GM12878 (cell line): ENCODE data around the gene MTM1. TPM values are rescaled to one million over a fixed set of nuclear protein-coding genes. Genes with fewer than 3 reads are reported as not detected.

Experiments used
- ATAC-seq: fragments of 200-7000 bp; cut with Tn5 transposase; 3 replicates; pipeline ENCODE4 v1.9.1; 2020; ENCODE audit warnings: mild to moderate bottlenecking, moderate library complexity
- BruUV-seq: library from RNA; stranded (reverse); fragments of 400-500 nt; replicated peaks from 2 replicates; lab custom pipeline; 2021; lab: Mats Ljungman, UMichigan
- CTCF ChIA-PET: fragments of 300-600 bp; sonication (Branson Sonifier 250); formaldehyde crosslinking; extraction: SDS; loops from one replicate; lab custom pipeline; 2021; ENCODE audit warnings: inconsistent platforms; lab: Yijun Ruan, JAX
- POLR2A ChIA-PET: fragments of 350-600 bp; formaldehyde crosslinking; extraction: SDS; loops from one replicate; lab custom pipeline; 2021; ENCODE audit warnings: inconsistent platforms; lab: Charles Lee
- RAD21 ChIA-PET: fragments of 300-600 bp; sonication (Branson Sonifier 250); formaldehyde crosslinking; loops from one replicate; lab custom pipeline; 2023; ENCODE audit warnings: antibody characterized with exemption; ENCODE audit not compliant: unreplicated experiment; lab: Charles Lee
- SMC1A ChIA-PET: fragments of 300-600 bp; sonication (Branson Sonifier 250); formaldehyde crosslinking; loops from one replicate; lab custom pipeline; 2023; ENCODE audit not compliant: unreplicated experiment, uncharacterized antibody; lab: Charles Lee
- DNase-seq: peaks from one replicate; pipeline ENCODE4 v3.0.0-alpha.2; 2011; ENCODE audit warnings: low read depth, low spot score
- FAIRE-seq: peaks from 3 replicates; lab custom pipeline; 2011; peaks lifted over from hg19 to GRCh38; lab: Jason Lieb, UNC
- H2AFZ ChIP-seq: 2 replicates; pipeline ENCODE4 v1.6.0; 2011; ENCODE audit warnings: low read depth, low read length, control low read depth; ENCODE audit not compliant: control insufficient read depth
- H3K27ac ChIP-seq: 2 replicates; pipeline ENCODE4 v1.5.1; 2011; ENCODE audit warnings: control low read depth; ENCODE audit not compliant: control insufficient read depth, insufficient read depth
- H3K27me3 ChIP-seq, 2 experiments: replicated peaks in 1 of 2; 2 replicates each; pipeline versions ENCODE4 v1.6.0 to v1.6.1; 2011; ENCODE audit warnings: low read length in 1 of 2; ENCODE audit not compliant: control insufficient read depth in 2 of 2, insufficient read depth in 2 of 2
- H3K36me3 ChIP-seq, 2 experiments: 2 replicates each; pipeline ENCODE4 v1.5.1; 2011; ENCODE audit warnings: low read length in 1 of 2; ENCODE audit not compliant: control insufficient read depth in 2 of 2, insufficient read depth in 2 of 2
- H3K4me1 ChIP-seq: 2 replicates; pipeline ENCODE4 v1.6.1; 2011; ENCODE audit warnings: mild to moderate bottlenecking, low read length, moderate library complexity, mixed read lengths; ENCODE audit not compliant: control insufficient read depth, insufficient read depth
- H3K4me2 ChIP-seq: 2 replicates; pipeline ENCODE4 v1.6.0; 2011; ENCODE audit warnings: control low read depth; ENCODE audit not compliant: control insufficient read depth, insufficient read depth
- H3K4me3 ChIP-seq: fragments of 200-600 bp; sonication (generic); 2 replicates; pipeline ENCODE4 v1.5.1; 2016
- H3K79me2 ChIP-seq: 2 replicates; pipeline ENCODE4 v1.6.0; 2011; ENCODE audit warnings: low read length; ENCODE audit not compliant: control insufficient read depth, insufficient read depth
- H3K9ac ChIP-seq: 2 replicates; pipeline ENCODE4 v1.8.0; 2011; ENCODE audit warnings: low read length, control low read depth, mixed read lengths; ENCODE audit not compliant: control insufficient read depth, insufficient read depth
- H3K9me3 ChIP-seq: replicated peaks from 3 replicates; pipeline ENCODE4 v1.5.1; 2011; ENCODE audit warnings: mild to moderate bottlenecking, low read length; ENCODE audit not compliant: control insufficient read depth, insufficient read depth
- H4K20me1 ChIP-seq: 2 replicates; pipeline ENCODE4 v1.6.0; 2011; ENCODE audit not compliant: control insufficient read depth, insufficient read depth
- ATF7 ChIP-seq: fragments of 450-650 bp; IDR thresholded peaks from 2 replicates; pipeline ENCODE4 v1.6.1; 2016; ENCODE audit warnings: low read depth, mild to moderate bottlenecking
- BMI1 ChIP-seq: fragments of 450-650 bp; IDR thresholded peaks from 2 replicates; pipeline ENCODE4 v1.6.1; 2016; ENCODE audit warnings: mild to moderate bottlenecking, moderate library complexity, borderline replicate concordance
- CBX3 ChIP-seq: fragments of 200-600 bp; sonication (generic); IDR thresholded peaks from 2 replicates; pipeline ENCODE4 v1.6.1; 2016; ENCODE audit warnings: low read depth, borderline replicate concordance
- IRF4 ChIP-seq: IDR thresholded peaks from 2 replicates; pipeline ENCODE4 v1.6.1; 2011; ENCODE audit warnings: low read depth, low read length
- RBBP5 ChIP-seq: fragments of 200-600 bp; sonication (generic); conservative IDR thresholded peaks from 2 replicates; pipeline ENCODE4 v1.6.1; 2016
- SMAD1 ChIP-seq: fragments of 450-650 bp; IDR thresholded peaks from 2 replicates; pipeline ENCODE4 v1.6.1; 2018; ENCODE audit warnings: mild to moderate bottlenecking, low read depth; ENCODE audit not compliant: partially characterized antibody
- STAT1 ChIP-seq: fragments of 450-650 bp; conservative IDR thresholded peaks from 2 replicates; pipeline ENCODE4 v1.6.1; 2014; ENCODE audit warnings: antibody characterized with exemption, mild to moderate bottlenecking
- WRNIP1 ChIP-seq: IDR thresholded peaks from 2 replicates; pipeline ENCODE4 v1.6.1; 2011; ENCODE audit warnings: low read depth, low read length, improper control_type of control experiment, borderline replicate concordance
- WGBS: methylation state at CpG from one replicate; pipeline ENCODE4 v1.1.6; 2016; ENCODE audit warnings: low lambda C conversion rate; ENCODE audit not compliant: insufficient replicate concordance, insufficient coverage; ENCODE audit errors: missing lambda C conversion rate; 5-methylcytosine and 5-hydroxymethylcytosine counted together
- in situ Hi-C: fragments of 300-500 bp; cut with MboI; formaldehyde crosslinking; loops from 9 replicates; pipeline ENCODE4 v1.14.3; 2018; ENCODE audit warnings: mixed read lengths
- intact Hi-C: fragments of 100-400 bp; cut with micrococcal nuclease; formaldehyde crosslinking; loops from one replicate; pipeline ENCODE4 v1.14.2; 2022; ENCODE audit not compliant: unreplicated experiment
- polyA plus RNA-seq, 11 experiments: library from polyadenylated mRNA; depleted of rRNA in 4 of 11; unstranded in 6 of 11; stranded (reverse) in 5 of 11; fragments of >200 nt; fragmentation: Nextera tagmentation in 4 of 11; fragmentation: Illumina TruSeq in 1 of 11; extraction: Ambion mirVana in 4 of 11; extraction: Trizol in 1 of 11; gene quantifications; 1 replicate in 1 of 11; 2 replicates in 10 of 11; pipeline versions ENCODE4 v1.2.1 to v1.2.3, GENCODE V29; 2011 to 2016; ENCODE audit warnings: inconsistent platforms in 2 of 11, missing spikeins in 2 of 11, low read depth in 1 of 11
- total RNA-seq, 4 experiments: library from RNA; depleted of rRNA in 3 of 4; stranded (reverse); fragments of >200 nt in 3 of 4; fragmentation: Illumina TruSeq in 1 of 4; extraction: Trizol in 1 of 4; gene quantifications; 2 replicates each; pipeline versions ENCODE4 v1.2.1 to v1.2.3, GENCODE V29; 2013 to 2021

The MTM1 gene
- total and polyA plus RNA-seq, 10 of the 15 experiments (the other 5 are each of a cell fraction or from before 2014, with no cell fraction given): 3.9 to 13.3 (median 8.4) TPM

DNA sequence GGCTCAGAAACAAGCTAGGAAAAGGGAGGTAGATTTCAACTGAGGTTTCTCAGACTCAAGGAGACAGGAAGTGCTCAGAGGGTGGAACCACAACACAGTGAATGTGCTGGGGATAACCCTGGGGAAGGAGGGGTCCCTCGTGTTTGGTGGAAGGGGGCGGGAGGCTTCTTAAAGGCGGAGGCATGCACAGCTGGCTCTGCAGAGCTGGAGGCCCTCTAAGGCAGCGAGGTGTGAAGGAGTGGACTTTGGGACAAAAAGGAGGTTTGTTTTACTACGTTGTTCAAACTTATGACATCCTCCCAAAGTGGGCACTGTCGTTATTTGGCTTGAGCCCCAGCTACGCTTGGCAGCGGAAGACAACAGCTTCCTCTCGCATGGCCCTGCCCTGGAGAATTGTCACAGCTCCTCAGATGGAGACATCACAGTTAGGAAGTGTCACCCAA lies 21.7 kb upstream of the MTM1 start:
- Histone ChIP-seq H3K79me2 (no peaks in the 10 kb centered on the region), H3K27me3 (no peaks in the 10 kb centered on the region; a peak in 2 of 4 replicates), H3K36me3 (no peaks in the 10 kb centered on the region), H2AFZ (no peak overlapping the region), H4K20me1 (no peaks in the 10 kb centered on the region), H3K4me2 (no peak overlapping the region), H3K4me1 (peaks cover 7% of the 10 kb centered on the region; the same call in 1 of the 2 replicates), H3K9me3 (no peaks in the 10 kb centered on the region), H3K9ac (no peak overlapping the region), H3K4me3 (no peak overlapping the region), H3K27ac (no peak overlapping the region)
- CTCF ChIA-PET: interaction anchor here (0.6 to 1.7 kb wide), 4 partner anchors 40 to 153 kb away, joined by 3 to 6 read pairs (median 4); no protein-coding TSS in a partner anchor
- intact Hi-C loops (loop anchor here (10.0 kb wide), 1 partner anchor 168 kb away; no protein-coding TSS in a partner anchor), in situ Hi-C loops (no loop called here)
- POLR2A ChIA-PET: no interaction called here
- ATAC-seq: no peak
- RAD21 ChIA-PET: interaction anchor here (1.3 kb wide), 1 partner anchor 21 kb away, joined by 5 read pairs; the partner anchor contains the start of gene MTM1
- TF ChIP-seq BMI1: no peak
- no peak for TF ChIP-seq SMAD1
- no peak for TF ChIP-seq ATF7
- TF ChIP-seq IRF4: no peak
- TF ChIP-seq WRNIP1: no peak
- TF ChIP-seq STAT1: no peak
- no peak for TF ChIP-seq CBX3
- TF ChIP-seq RBBP5: no peak
- 46% methylated on average over 9 of the region's 9 CpGs for WGBS
- DNase-seq: no peak
- SMC1A ChIA-PET: interaction anchor here (1.0 kb wide), 1 partner anchor 23 kb away, joined by 5 read pairs; no protein-coding TSS in a partner anchor
- no TSS peak for BruUV-seq
- no peak for FAIRE-seq
